HG03108 (cell line): ENCODE results near the gene RADX.

Experiments used
- ATAC-seq: cut with Tn5 transposase; IDR thresholded peaks from one replicate; pipeline ENCODE4 v1.9.1; 2021; ENCODE audit warnings: moderate library complexity; ENCODE audit not compliant: unreplicated experiment

RADX gene

DNA sequence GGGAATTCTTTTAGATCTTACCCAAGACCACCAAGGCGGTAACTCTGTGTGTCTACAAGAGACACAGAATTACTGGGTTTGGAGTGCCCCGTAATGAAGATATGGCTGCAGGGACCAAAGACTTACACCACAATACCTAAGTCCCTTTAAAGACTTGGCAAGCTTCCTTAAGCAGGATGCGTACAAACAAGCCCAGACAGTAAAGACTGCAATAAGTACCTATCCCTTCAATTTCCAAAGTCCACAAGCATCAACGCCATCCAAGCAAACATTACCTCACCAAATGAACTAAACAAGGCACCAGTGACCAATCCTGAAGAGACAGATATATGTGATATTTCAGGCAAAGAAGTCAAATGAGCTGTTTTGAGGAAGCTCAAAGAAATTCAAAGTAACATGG is 72.4 kb downstream of the RADX start:
- no peak for ATAC-seq

DNA sequence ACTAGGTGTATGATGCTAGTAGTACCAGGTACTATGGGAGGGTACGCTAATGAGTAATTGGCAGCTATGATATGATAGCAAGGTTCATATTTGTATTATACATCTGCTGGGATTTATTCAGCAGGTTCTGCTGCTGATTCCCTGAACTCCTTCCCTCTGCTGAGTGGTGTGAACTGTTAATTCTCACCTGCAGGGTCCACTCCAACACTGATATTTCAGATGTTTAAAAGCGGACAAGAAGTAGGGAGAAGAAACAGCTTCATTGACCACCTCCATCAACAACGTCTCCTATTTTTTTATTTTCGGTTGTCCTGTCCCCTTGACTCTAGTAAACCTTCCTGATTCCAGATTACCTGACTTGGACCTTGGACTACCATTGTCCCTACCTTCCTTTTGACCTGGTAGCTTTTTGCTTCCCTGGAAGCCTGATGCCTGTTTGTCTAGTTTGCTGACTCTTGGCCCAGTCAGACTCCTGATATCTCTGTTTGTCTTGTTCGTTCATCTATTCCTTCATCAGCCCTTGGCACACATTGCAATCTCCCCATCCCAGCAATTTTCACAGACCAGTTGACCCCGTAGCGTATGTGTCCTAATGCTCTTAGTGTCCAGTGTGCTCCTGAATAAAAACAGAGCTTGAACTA is 80.8 kb downstream of the RADX start:
- no peak for ATAC-seq

GRCh38 chrX:106696502-106696901 is 84.7 kb downstream of the RADX start:
- no peak for ATAC-seq

GRCh38 chrX:106698693-106699092 is 86.9 kb downstream of the RADX start:
- ATAC-seq, result no peak

DNA sequence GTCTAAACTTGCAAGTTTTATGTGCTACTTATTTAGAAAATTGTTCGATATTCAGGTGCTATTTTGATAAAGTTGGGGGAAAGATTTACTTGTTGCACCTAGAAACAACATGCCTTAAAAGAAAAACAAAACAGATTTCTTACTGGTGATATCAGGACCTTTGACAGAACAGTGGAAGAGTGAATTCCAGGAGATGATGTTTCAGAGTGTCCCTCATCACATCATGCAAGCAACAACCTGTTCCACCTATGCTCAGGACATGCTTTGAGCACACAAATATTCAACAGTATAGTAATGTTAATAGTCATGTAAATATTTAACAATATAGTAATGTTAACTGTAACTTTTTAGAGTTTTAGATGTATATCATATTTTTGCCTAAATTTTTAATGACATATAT is 90.9 kb downstream of the RADX start:
- no peak for ATAC-seq

DNA sequence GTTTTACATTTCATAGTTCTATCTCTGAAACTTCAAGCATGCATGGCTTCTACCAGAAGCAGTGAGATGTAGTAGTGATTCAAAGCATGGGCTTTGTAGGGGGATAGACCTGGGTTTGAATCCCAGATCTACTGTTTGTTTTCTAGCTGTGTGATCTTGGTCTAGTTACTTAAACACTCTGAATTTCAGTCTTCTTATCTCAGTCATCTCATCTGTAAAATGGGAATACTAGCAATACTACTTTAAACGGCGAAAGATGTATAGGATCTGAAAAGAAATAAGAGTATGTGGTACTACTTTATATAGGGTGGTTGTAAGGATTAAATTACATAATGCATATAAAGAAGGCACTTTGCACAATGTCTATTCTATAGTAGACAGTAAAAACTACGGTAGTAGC is 94.7 kb downstream of the RADX start:
- no peak for ATAC-seq

- no peak for ATAC-seq
These were observed 96.1 kb downstream of the RADX start for GRCh38 chrX:106707771-106708454.

DNA sequence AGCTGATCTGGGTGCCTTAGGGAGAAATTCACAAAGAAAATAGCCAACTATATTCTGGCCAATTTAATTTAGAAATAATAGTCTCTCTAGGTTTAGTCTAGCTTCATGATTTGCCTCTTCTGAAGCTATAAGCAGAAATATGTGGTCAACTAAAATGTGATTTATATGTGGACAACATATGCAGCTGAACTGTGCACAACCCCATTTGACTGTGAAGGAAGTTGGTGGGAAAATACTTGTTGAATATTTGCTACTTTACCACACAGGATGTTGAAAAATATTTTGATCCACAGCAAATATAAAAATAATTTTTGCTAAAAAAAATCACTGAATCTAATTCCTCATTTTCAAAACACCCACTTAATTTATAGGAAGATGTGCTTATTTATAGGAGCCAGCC is 99.0 kb downstream of the RADX start:
- ATAC-seq, result no peak

DNA sequence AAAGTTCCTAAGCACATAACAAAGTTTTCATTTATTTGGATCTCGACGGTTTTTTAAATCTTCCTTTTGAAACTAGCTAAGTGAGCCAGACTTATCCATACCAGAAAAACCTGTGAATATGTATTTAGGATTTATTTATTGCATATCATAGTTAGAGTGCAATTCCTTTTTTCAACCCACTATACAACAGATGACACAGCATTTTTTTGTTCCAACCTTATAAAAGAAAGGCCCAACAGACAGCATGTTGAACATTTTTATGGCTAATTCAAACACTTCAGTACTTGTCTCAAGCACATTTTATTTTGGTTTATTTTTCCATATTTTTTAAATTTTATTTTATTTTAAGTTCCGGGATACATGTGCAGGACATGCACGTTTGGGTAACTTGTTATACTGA is 99.6 kb downstream of the RADX start:
- no peak for ATAC-seq

GRCh38 chrX:106716004-106716403 is 104.2 kb downstream of the RADX start:
- ATAC-seq, result no peak

DNA sequence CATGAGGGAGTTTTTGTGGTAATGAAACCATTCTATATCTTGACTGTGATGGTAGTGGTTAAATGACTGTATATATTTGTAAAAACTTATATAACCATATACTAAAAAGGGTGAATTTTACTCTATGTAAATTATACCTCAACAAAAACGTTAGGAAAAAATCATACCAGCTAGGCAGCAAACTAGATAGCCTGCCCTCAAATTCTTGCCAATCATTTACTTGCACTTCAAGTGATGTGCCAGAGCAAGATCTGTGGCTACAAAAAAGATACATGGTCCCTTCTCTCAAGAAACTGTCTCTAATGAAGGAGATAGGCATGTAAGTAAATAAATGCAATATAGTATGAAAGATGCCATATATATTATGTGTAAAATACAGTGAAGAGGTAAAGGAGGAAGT is 104.7 kb downstream of the RADX start:
- no peak for ATAC-seq

GRCh38 chrX:106718709-106719108 is 106.9 kb downstream of the RADX start:
- no peak for ATAC-seq

DNA sequence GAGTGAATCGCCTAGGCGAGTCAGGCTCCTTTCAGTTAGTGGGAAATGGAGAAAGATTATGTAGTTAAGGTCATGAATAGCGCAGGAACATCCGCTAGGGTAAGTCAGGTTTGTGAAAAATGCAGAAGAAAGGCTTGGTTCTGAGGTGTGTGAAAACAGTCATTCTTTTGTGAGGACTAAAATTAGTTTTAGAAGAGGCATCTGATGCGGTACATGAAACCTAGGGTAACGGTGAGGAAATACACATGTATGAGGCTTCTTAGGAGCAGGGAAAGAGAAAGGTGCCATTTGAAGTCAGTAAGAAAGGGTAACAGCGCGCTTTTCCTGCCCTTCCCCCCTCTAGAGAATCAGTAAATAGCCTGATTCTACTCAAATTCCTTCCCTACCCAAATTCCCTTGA is 114.2 kb downstream of the RADX start:
- ATAC-seq, result no peak

- no peak for ATAC-seq
These were observed 115.0 kb downstream of the RADX start, which contains the start of gene RNF128 for GRCh38 chrX:106726485-106727437. Gene RNF128, plus strand, starts transcription at chrX:106726701. Its CDS starts 213 bp downstream, at chrX:106726914.

- ATAC-seq, result no peak
These were observed 116.6 kb downstream of the RADX start for GRCh38 chrX:106728337-106728736.
